Measurements from ENCODE around the gene PDE1C.
"Not testable (repeated sequence)": the region's sequence is repeated elsewhere in the genome, so short reads cannot be mapped to it uniquely, and the experiment has no call there.

PDE1C gene

GRCh38 chr7:32070406-32071360 lies at the start of gene PDE1C:
Gene PDE1C (minus strand): TSS chr7:32070407.
- DNase-seq, result no peak

- no peak for DNase-seq
Measured at GRCh38 chr7:32119790-32120196, 49.6 kb upstream of the PDE1C start.

- DNase-seq, result no peak
Measured at GRCh38 chr7:32117837-32118236, 47.6 kb upstream of the PDE1C start.

- no peak for DNase-seq
Measured at GRCh38 chr7:32116436-32116835, 46.2 kb upstream of the PDE1C start.

- no peak for DNase-seq
Measured at GRCh38 chr7:32115831-32116230, 45.6 kb upstream of the PDE1C start.

DNA sequence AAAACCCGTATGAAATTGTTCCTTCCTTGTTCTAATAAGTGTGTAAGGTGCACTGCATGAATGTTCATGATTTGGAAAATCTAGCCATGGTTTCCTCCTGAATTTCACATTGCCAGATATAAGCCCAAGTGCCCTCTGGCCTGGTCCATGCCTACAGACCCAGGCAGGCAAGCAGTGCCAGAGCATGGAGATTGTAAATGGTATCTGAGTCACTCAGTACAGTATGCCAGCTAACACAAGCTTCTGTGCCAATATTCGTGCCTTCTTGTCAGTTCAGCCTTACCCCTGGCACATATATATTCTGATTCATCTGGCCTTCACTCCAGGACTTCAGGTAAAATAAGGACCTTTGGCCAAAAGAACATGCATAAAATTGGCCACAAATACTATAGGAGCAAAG lies 38.4 kb upstream of the PDE1C start:
- DNase-seq, result no peak

- no peak for DNase-seq
Measured at GRCh38 chr7:32104766-32105165, 34.6 kb upstream of the PDE1C start.

DNA sequence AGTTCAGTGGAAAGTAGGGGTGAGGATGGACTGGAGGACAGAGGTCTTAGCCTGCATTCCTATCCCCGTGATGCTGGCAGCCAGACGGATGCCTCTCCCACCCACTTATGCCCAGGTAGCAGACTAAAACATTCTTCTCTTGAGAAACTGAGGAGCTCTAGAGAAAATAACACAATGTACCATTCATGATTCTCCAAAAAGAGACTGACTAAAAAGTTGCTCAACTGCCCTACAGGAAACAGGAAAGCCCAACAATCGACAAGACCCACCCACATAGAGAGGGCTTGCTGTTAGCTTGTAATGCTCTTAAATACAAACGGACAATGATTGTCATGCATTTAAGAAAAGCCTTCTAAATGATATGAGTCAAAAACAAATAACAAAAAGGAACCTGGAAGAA lies 33.2 kb upstream of the PDE1C start:
- DNase-seq, result no peak

DNA sequence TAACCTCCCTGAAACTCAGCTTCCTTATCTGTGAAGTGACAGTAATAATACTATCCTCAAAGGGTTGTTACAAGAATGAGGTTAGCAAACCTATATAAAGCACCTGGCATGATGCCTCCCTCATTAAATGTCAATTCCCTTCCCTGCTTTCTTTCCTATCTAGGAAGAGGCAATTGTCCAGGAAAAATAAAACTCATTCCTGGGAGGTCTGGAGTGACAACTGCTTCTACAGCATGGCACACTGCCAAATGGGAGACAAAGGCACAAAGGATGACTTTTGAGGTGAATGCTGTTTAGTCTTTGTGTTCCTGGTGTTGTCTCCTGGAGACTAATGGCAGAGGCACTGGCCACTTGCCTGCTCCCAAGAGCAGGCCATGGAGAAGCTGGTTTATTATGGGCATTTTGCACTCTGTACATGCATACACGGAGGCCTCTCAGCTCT lies 32.2 kb upstream of the PDE1C start:
- DNase-seq, result no peak

- DNase-seq, result no peak
Measured at GRCh38 chr7:32100407-32100907, 30.2 kb upstream of the PDE1C start.

DNA sequence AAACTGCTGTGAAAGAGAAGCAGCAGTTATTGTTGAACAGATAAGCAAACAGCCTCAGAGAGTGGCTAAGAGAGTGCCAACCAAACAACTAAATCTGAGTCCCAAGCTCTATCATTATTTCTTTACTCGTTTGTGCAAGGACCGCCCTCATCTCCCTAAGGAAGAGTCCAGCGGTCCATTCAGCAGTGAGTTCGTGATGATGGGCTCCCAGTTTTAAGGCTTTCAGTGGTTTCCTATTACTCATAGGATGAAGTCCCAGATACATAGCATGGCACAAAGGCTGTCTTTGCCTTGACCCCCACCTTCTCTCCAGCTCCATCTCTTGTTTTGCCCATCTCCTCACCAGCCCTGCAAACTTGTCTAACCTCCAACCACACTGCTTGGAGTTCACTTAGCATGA lies 24.3 kb upstream of the PDE1C start:
- no peak for DNase-seq

DNA sequence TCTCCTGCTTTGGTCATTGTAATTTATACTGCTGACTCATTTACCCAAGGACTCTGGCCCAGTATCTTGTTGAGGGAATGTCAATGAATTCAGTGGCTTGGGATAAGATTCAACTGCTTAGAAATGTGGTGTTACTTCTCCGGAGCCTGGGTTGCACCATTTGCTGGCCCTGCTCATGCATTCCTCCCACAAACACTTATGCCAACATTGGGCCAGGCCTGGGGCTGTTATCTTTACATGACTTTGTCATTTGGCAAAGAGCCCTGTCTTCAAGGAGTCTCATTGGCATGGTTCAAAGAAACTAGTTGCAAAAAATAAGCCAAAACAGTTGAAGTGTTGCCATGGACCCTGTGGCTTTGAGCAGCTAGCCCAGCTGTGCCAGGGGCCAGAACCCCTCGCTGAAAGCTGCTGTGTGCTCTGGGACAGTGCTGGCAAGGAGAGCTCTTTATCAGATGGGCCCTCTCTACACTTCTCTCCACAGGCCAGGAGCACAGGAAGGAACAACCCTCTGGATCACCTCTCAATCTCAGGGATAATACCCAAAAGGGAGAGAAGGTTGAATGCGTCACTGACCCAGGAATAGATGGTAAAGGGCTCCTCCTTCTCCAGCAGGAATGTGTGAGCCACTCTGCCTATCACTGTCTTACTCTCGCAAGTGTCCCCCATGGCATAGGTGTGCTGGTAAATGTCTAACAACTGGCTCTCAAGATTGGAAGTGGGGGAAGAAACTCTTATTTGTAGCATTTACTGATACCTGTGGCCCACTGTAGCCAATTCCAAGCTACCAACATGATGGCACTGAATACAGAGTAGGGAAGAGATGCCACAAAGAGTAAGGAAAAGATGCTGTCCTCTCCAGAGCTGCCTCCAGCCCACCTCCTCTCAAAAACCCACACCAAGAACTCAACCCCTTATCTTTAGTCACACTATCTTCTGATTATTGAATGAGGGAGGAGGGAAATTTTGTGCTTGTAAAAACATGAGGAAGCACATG lies 23.5 kb upstream of the PDE1C start:
- DNase-seq, result no peak

DNA sequence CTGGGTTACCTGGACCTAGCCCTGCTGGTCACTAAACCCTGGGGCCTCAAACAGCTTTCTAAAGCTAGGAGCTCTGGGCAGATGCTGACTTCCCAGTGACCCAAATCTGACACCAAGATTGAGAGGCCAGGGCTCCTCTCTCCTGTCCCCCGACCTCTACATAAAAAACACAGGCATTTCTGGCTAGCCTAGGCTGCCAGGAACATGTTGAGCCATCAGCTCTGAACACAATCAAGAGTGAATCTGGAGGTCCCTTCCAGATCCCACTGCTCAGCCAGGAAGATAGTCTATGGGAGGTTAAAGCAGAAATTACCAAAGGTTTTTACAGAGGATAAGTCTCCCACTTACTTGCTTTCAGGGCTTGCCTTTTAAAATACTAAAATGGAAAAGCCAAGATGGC lies 22.1 kb upstream of the PDE1C start:
- no peak for DNase-seq

GRCh38 chr7:32091608-32092210 lies 21.5 kb upstream of the PDE1C start:
- DNase-seq, result no peak

DNA sequence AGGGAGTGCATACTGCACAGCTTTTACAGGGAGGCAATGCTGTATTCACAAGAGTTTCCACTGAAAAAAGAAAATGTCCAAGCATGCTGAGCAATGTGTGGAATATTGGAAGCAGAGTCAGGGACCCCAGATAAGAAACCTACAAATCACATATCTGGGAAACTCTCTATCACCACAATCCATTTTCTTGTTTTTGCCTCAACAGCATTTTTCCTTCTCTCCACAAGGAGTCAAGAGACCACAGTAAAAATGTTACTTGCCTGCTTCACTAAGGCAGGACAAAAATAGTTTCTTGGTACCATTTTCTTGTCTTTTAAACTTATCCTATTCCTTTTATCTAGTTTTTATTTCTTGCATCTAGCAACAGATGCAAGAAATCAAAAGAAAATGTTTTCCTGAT lies 19.5 kb upstream of the PDE1C start:
- DNase-seq, result no peak

DNA sequence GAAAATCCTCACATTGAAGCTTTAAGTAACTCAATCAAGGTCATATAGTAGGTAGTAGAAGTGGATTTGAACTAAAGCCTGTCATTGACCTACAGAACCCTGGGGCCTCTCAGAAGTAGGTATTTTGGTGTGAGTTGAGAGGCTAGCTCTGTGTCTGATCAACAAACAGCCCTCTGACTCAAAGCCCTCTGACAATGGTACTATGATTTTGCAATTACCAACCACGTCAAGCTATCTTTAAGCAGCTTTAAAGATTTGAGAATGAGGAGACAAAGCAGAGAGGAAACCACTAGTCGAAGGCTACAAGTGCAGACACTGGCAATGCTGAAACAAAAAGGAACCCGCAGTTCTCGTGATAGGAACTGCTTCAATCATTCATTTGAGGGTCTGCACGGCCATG lies 19.0 kb upstream of the PDE1C start:
- no peak for DNase-seq

- DNase-seq, result no peak
Measured at GRCh38 chr7:32088451-32088881, 18.3 kb upstream of the PDE1C start.

DNA sequence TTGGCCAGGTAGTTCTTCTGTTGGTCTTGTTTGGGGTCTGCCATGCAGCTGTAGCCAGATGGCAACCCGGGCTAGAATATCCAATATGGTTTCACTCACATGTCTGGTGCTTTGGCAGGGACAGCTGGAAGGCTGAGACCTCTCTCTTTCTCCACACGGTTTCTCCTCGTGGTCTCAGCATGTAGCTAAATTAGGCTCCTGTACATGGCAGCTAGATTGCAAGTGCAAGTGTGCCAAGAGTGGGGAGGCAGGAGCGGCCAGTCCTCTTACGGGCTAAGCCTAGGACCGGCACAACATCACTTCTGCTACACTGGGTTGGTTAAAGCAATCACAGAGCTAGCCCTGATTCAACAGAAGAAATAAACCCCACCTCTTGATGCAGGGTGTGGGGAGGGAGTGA lies 9.3 kb upstream of the PDE1C start:
- DNase-seq, result no peak

GRCh38 chr7:32078824-32079223 lies 8.6 kb upstream of the PDE1C start:
- no peak for DNase-seq

DNA sequence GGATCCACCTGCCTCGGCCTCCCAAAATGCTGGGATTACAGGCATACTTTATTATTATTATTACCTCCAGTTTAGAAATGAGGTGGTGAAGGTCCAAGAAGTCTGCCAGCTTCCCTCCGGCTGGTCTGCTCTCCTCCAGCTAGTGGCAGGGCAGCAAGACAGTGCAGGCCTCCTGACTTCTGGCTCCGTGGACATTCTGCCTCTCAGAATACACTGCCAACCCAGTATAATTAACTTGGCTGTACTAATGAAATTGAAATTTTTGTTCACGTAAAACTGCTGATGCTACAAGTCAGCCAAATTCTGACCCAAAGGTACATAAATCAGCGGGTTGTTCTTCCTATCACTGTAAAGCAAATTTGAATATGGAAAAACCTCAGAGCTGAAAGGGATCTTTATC lies 7.6 kb upstream of the PDE1C start:
- DNase-seq, result no peak

GRCh38 chr7:32076802-32077201 lies 6.6 kb upstream of the PDE1C start:
- not testable (repeated sequence) for DNase-seq

- no peak for DNase-seq
Measured at GRCh38 chr7:32075612-32076011, 5.4 kb upstream of the PDE1C start.
